H1 (cell line): ENCODE results near the gene FIGNL2. TPM values are rescaled to one million over a fixed set of nuclear protein-coding genes. Genes with fewer than 3 reads are reported as not detected.

Experiments used
- CTCF ChIA-PET: fragments of 300-600 bp; sonication (Branson Sonifier 250); formaldehyde crosslinking; loops from one replicate; lab custom pipeline; 2021; ENCODE audit not compliant: partially characterized antibody; lab: Charles Lee
- POLR2A ChIA-PET: fragments of 300-600 bp; sonication (Branson Sonifier 250); formaldehyde crosslinking; loops from one replicate; lab custom pipeline; 2021; ENCODE audit warnings: inconsistent platforms; ENCODE audit not compliant: partially characterized antibody; lab: Charles Lee
- DNase-seq, 2 experiments: peaks; one replicate each; pipeline versions ENCODE4 v3.0.0 to v3.0.0-alpha.2; 2010 to 2022; ENCODE audit warnings: low spot score in 2 of 2, low read depth in 1 of 2, mixed read lengths in 1 of 2
- FAIRE-seq: peaks from 2 replicates; lab custom pipeline; 2011; peaks lifted over from hg19 to GRCh38; lab: Jason Lieb, UNC
- H2AFZ ChIP-seq: 2 replicates; pipeline ENCODE4 v1.8.1; 2012; ENCODE audit warnings: low read length, inconsistent platforms
- H2AK5ac ChIP-seq: 2 replicates; pipeline ENCODE4 v1.6.1; 2013; ENCODE audit warnings: low read depth, low read length
- H2BK120ac ChIP-seq: replicated peaks from 2 replicates; pipeline ENCODE3; 2013; ENCODE audit warnings: low read depth, low read length, inconsistent platforms
- H2BK12ac ChIP-seq: 2 replicates; pipeline ENCODE4 v1.6.1; 2013; ENCODE audit warnings: low read depth, low read length
- H2BK15ac ChIP-seq: 2 replicates; pipeline ENCODE4 v1.6.1; 2013; ENCODE audit warnings: low read length
- H2BK20ac ChIP-seq: 2 replicates; pipeline ENCODE4 v1.6.1; 2013; ENCODE audit warnings: low read length
- H2BK5ac ChIP-seq: 2 replicates; pipeline ENCODE4 v1.6.1; 2013; ENCODE audit warnings: low read depth, low read length
- H3K14ac ChIP-seq: 2 replicates; pipeline ENCODE4 v1.6.1; 2013; ENCODE audit warnings: inconsistent platforms; ENCODE audit not compliant: insufficient read length
- H3K18ac ChIP-seq: 2 replicates; pipeline ENCODE4 v1.6.1; 2013; ENCODE audit warnings: low read length; ENCODE audit errors: extremely low read depth
- H3K23ac ChIP-seq: 2 replicates; pipeline ENCODE4 v1.6.1; 2013; ENCODE audit warnings: inconsistent platforms; ENCODE audit not compliant: insufficient read length
- H3K23me2 ChIP-seq: 2 replicates; pipeline ENCODE4 v1.6.1; 2013; ENCODE audit warnings: low read depth, low read length
- H3K27ac ChIP-seq: 2 replicates; pipeline ENCODE4 v1.6.1; 2011; ENCODE audit warnings: low read depth, low read length, inconsistent platforms
- H3K27me3 ChIP-seq, 4 experiments: replicated peaks in 1 of 4; 1 replicate in 1 of 4; 2 replicates in 3 of 4; pipeline versions ENCODE4 v1.6.1 to v1.8.1; 2011 to 2013; ENCODE audit warnings: low read length in 3 of 4, mild to moderate bottlenecking in 3 of 4, inconsistent platforms in 2 of 4, mixed read lengths in 2 of 4, moderate library complexity in 1 of 4; ENCODE audit not compliant: control insufficient read depth in 3 of 4, insufficient read depth in 3 of 4; ENCODE audit errors: extremely low read depth in 1 of 4
- H3K36me3 ChIP-seq, 4 experiments: 2 replicates each; pipeline versions ENCODE4 v1.6.1 to v1.8.1; 2011 to 2013; ENCODE audit warnings: mild to moderate bottlenecking in 4 of 4, low read length in 3 of 4, moderate library complexity in 2 of 4, control low read depth in 1 of 4, inconsistent platforms in 1 of 4; ENCODE audit not compliant: insufficient read depth in 4 of 4, control insufficient read depth in 2 of 4
- H3K4ac ChIP-seq: replicated peaks from 2 replicates; pipeline ENCODE3; 2013; ENCODE audit warnings: low read length, low read depth, mixed read lengths, inconsistent platforms; ENCODE audit not compliant: insufficient read length
- H3K4me1 ChIP-seq, 4 experiments: replicated peaks in 1 of 4; 1 replicate in 1 of 4; 2 replicates in 3 of 4; pipeline versions ENCODE4 v1.6.1 to v1.8.1; 2011 to 2013; ENCODE audit warnings: low read length in 3 of 4, inconsistent platforms in 2 of 4, mixed read lengths in 1 of 4; ENCODE audit not compliant: insufficient read depth in 4 of 4, control insufficient read depth in 3 of 4
- H3K4me2 ChIP-seq, 2 experiments: 2 replicates each; pipeline versions ENCODE4 v1.6.1 to v1.8.1; 2011 to 2013; ENCODE audit warnings: low read depth in 2 of 2, low read length in 2 of 2, control low read depth in 1 of 2, inconsistent platforms in 1 of 2, mild to moderate bottlenecking in 1 of 2; ENCODE audit not compliant: insufficient read depth in 1 of 2
- H3K4me3 ChIP-seq, 4 experiments: fragments of 200-600, 300-600 bp in 1 of 4; sonication (generic), shearing (Covaris generic), sonication (Bioruptor Twin) in 1 of 4; 2 replicates each; pipeline versions ENCODE4 v1.5.1 to v1.8.1; 2011 to 2016; ENCODE audit warnings: low read length in 4 of 4, low read depth in 3 of 4, control low read depth in 2 of 4, inconsistent platforms in 2 of 4, mild to moderate bottlenecking in 2 of 4, mixed read lengths in 1 of 4, moderate library complexity in 1 of 4; ENCODE audit not compliant: insufficient read depth in 2 of 4; ENCODE audit errors: extremely low read depth in 1 of 4
- H3K56ac ChIP-seq: replicated peaks from 2 replicates; pipeline ENCODE3; 2013; ENCODE audit warnings: low read depth, mild to moderate bottlenecking, mixed read lengths, low read length, inconsistent platforms; ENCODE audit not compliant: insufficient read length
- H3K79me1 ChIP-seq: 2 replicates; pipeline ENCODE4 v1.6.1; 2013; ENCODE audit warnings: low read depth, low read length, control low read depth
- H3K79me2 ChIP-seq, 2 experiments: 2 replicates each; pipeline versions ENCODE4 v1.6.1 to v1.8.1; 2012 to 2013; ENCODE audit warnings: low read length in 2 of 2, mild to moderate bottlenecking in 2 of 2, inconsistent platforms in 1 of 2; ENCODE audit not compliant: insufficient read depth in 2 of 2, control insufficient read depth in 1 of 2
- H3K9ac ChIP-seq, 4 experiments: replicated peaks in 1 of 4; 1 replicate in 1 of 4; 2 replicates in 3 of 4; pipeline versions ENCODE4 v1.6.1 to v1.8.1; 2011 to 2013; ENCODE audit warnings: low read depth in 3 of 4, low read length in 3 of 4, control low read depth in 2 of 4, mild to moderate bottlenecking in 2 of 4, moderate library complexity in 2 of 4, inconsistent platforms in 1 of 4; ENCODE audit errors: extremely low read depth in 1 of 4
- H3K9me3 ChIP-seq, 2 experiments: 2 replicates each; pipeline versions ENCODE4 v1.6.1 to v1.8.1; 2012 to 2013; ENCODE audit warnings: mild to moderate bottlenecking in 2 of 2, moderate library complexity in 2 of 2, control low read depth in 1 of 2, inconsistent platforms in 1 of 2, low read depth in 1 of 2, low read length in 1 of 2, mixed read lengths in 1 of 2; ENCODE audit not compliant: insufficient read depth in 2 of 2
- H4K20me1 ChIP-seq, 2 experiments: replicated peaks in 1 of 2; 2 replicates each; pipeline versions ENCODE3 to v1.8.1; 2011 to 2013; ENCODE audit warnings: inconsistent platforms in 2 of 2, low read length in 2 of 2, mild to moderate bottlenecking in 1 of 2; ENCODE audit not compliant: insufficient read depth in 2 of 2, control insufficient read depth in 1 of 2
- H4K5ac ChIP-seq: 2 replicates; pipeline ENCODE4 v1.6.1; 2013; ENCODE audit warnings: low read length, low read depth, mixed read lengths, inconsistent platforms; ENCODE audit not compliant: insufficient read length
- H4K8ac ChIP-seq: 2 replicates; pipeline ENCODE4 v1.8.0; 2013; ENCODE audit warnings: mild to moderate bottlenecking, moderate library complexity, low read length, inconsistent platforms; ENCODE audit not compliant: insufficient read depth; ENCODE audit errors: extremely low read depth
- H4K91ac ChIP-seq: replicated peaks from 2 replicates; pipeline ENCODE3; 2013; ENCODE audit warnings: low read length, mixed read lengths, inconsistent platforms; ENCODE audit not compliant: insufficient read length
- EGR1 ChIP-seq: IDR thresholded peaks from 2 replicates; pipeline ENCODE4 v1.6.1; 2011; ENCODE audit warnings: low read depth, low read length, borderline replicate concordance
- NRF1 ChIP-seq: IDR thresholded peaks from 2 replicates; pipeline ENCODE4 v1.6.1; 2011; ENCODE audit warnings: mild to moderate bottlenecking, low read depth, low read length, improper control_type of control experiment
- RAD21 ChIP-seq, 2 experiments: IDR thresholded peaks in 1 of 2; conservative IDR thresholded peaks in 1 of 2; 2 replicates each; pipeline ENCODE4 v1.6.1; 2011; ENCODE audit warnings: low read depth in 2 of 2, low read length in 2 of 2, improper control_type of control experiment in 1 of 2, inconsistent platforms in 1 of 2, mild to moderate bottlenecking in 1 of 2, moderate library complexity in 1 of 2
- WGBS, 2 experiments: shearing (Covaris generic) in 1 of 2; methylation state at CpG; one replicate each; pipeline versions ENCODE4 v1.1.6 to v1.1.7; 2013 to 2015; ENCODE audit warnings: low lambda C conversion rate in 2 of 2, mixed read lengths in 2 of 2, inconsistent platforms in 1 of 2, low coverage in 1 of 2, missing lambda C conversion rate in 1 of 2; ENCODE audit not compliant: insufficient replicate concordance in 2 of 2, insufficient coverage in 1 of 2, insufficient read length in 1 of 2; ENCODE audit errors: extremely low coverage in 1 of 2, missing lambda C conversion rate in 1 of 2; 5-methylcytosine and 5-hydroxymethylcytosine counted together
- polyA plus RNA-seq, 7 experiments: library from polyadenylated mRNA; depleted of rRNA in 3 of 7; stranded (reverse) in 5 of 7; unstranded in 2 of 7; fragments of >200 nt in 5 of 7; fragments of 200-250 nt in 2 of 7; gene quantifications; 1 replicate in 5 of 7; 2 replicates in 1 of 7; 4 replicates in 1 of 7; pipeline versions ENCODE4 v1.2.1 to v1.2.3, GENCODE V29; 2011 to 2013; ENCODE audit warnings: missing spikeins in 2 of 7, mixed read lengths in 2 of 7
- total RNA-seq: library from RNA; stranded (reverse); fragmentation: NEBNext Ultra II Directional; extraction: Animal tissue kit (Norgen Biotek cat#: 25700); gene quantifications from 2 replicates; pipeline ENCODE4 v1.2.1, GENCODE V29; 2021
- TF ChIP-seq, protein P1 (sequence below), 3 experiments: IDR thresholded peaks; 1 replicate in 2 of 3; 2 replicates in 1 of 3; pipeline versions ENCODE4 v1.5.1 to v1.6.1; 2011; ENCODE audit warnings: low read length in 3 of 3, mild to moderate bottlenecking in 3 of 3, inconsistent platforms in 2 of 3, low read depth in 1 of 3, moderate library complexity in 1 of 3; ENCODE audit not compliant: insufficient read depth in 1 of 3; ENCODE audit errors: control extremely low read depth in 1 of 3

Gene FIGNL2
- total and polyA plus RNA-seq, 2 of the 8 experiments (the other 6 are each of a cell fraction or from before 2014, with no cell fraction given), result 6.5 to 7.1 TPM

DNA sequence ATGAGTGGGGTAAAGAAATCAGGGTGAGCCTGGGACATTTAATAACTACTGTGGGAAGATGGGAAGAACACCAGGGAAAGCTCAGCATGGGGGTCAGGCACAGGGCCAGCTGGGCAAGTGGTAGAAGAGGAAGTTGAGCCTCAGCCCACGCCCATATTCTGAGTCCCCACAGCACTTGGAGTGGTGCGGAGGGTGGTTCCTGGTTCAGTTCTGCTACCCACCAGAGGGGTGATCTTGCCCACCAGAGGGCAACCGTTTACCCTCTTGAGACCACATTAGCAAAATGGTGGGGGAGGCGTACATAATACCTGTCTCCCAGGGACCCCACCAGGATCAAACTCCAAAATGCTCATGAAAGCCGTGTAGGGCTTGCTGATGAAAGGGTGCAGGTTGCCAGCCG, 22.6 kb upstream of the FIGNL2 start:
- no peak overlapping the region for H3K4me2 ChIP-seq
- H2AFZ ChIP-seq, result no peak overlapping the region
- no peak overlapping the region for H2BK12ac ChIP-seq
- H2AK5ac ChIP-seq, result no peak overlapping the region; the same call in 1 of the 2 replicates
- WGBS, 2 experiments, result 83% methylated on average over 6 of the region's 6 CpGs; no CpG with 5 or more reads in 1 of the 2 experiments
- peaks cover 0 to 29% (median 24%) of the 10 kb centered on the region in 4 experiments; a peak in 6 of 7 replicates for H3K27me3 ChIP-seq
- H3K36me3 ChIP-seq, result no peaks in the 10 kb centered on the region
- H3K56ac ChIP-seq, result no peak overlapping the region
- POLR2A ChIA-PET, result interaction anchor here (2.5 to 11.2 kb wide), 2 partner anchors 8 to 18 kb away, joined by 15 to 107 read pairs; partner anchors contain the start of gene FIGNL2
- no peak overlapping the region for H3K4ac ChIP-seq
- H4K20me1 ChIP-seq, result no peaks in the 10 kb centered on the region
- no peak for FAIRE-seq
- no peak overlapping the region for H4K5ac ChIP-seq
- H3K79me1 ChIP-seq, result no peaks in the 10 kb centered on the region
- H4K91ac ChIP-seq, result no peak overlapping the region
- H3K9ac ChIP-seq, result no peak overlapping the region
- H3K4me3 ChIP-seq, result no peak overlapping the region
- no peak overlapping the region for H2BK5ac ChIP-seq
- no peak overlapping the region for H3K14ac ChIP-seq
- CTCF ChIA-PET, result interaction anchor here (1.0 to 10.6 kb wide), 15 partner anchors 9 to 340 kb away, joined by 3 to 139 read pairs (median 14); partner anchors contain the start of gene ANKRD33
- DNase-seq, result no peak
- H3K27ac ChIP-seq, result no peak overlapping the region
- no peaks in the 10 kb centered on the region for H3K9me3 ChIP-seq
- peaks cover 12% of the 10 kb centered on the region; the same call in 1 of the 2 replicates for H3K23me2 ChIP-seq
- no peak overlapping the region for H2BK15ac ChIP-seq
- peak overlapping the region; percentile 23; the same call in 1 of the 2 replicates for H4K8ac ChIP-seq
- no peaks in the 10 kb centered on the region for H3K79me2 ChIP-seq
- no peak overlapping the region for H3K18ac ChIP-seq
- peaks cover 4 to 30% (median 20%) of the 10 kb centered on the region in 4 experiments for H3K4me1 ChIP-seq
- no peak overlapping the region; the same call in 1 of the 2 replicates for H2BK20ac ChIP-seq
- H2BK120ac ChIP-seq, result no peak overlapping the region
- no peak for TF ChIP-seq EGR1
- no peak for TF ChIP-seq NRF1
- TF ChIP-seq, protein P1, sequence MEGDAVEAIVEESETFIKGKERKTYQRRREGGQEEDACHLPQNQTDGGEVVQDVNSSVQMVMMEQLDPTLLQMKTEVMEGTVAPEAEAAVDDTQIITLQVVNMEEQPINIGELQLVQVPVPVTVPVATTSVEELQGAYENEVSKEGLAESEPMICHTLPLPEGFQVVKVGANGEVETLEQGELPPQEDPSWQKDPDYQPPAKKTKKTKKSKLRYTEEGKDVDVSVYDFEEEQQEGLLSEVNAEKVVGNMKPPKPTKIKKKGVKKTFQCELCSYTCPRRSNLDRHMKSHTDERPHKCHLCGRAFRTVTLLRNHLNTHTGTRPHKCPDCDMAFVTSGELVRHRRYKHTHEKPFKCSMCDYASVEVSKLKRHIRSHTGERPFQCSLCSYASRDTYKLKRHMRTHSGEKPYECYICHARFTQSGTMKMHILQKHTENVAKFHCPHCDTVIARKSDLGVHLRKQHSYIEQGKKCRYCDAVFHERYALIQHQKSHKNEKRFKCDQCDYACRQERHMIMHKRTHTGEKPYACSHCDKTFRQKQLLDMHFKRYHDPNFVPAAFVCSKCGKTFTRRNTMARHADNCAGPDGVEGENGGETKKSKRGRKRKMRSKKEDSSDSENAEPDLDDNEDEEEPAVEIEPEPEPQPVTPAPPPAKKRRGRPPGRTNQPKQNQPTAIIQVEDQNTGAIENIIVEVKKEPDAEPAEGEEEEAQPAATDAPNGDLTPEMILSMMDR (IDR thresholded peaks at IDR 0.05; ENCODE audit: control extremely low read depth in 1 of 3, insufficient read depth in 1 of 3, low read depth in 1 of 3, low read length in 3 of 3), result peak in 2 of 3 experiments; percentile 6 to 31; a peak in 3 of 4 replicates
- peak in 1 of 2 experiments; percentile 9; a peak in 1 of 4 replicates for TF ChIP-seq RAD21 (IDR thresholded peaks at IDR 0.05 in 1 of 2, conservative IDR thresholded peaks at IDR 0.05 in 1 of 2; ENCODE audit: low read depth in 2 of 2, low read length in 2 of 2)
- no peak overlapping the region for H3K23ac ChIP-seq
